Measurements from ENCODE around the gene PURA.

PURA gene

DNA sequence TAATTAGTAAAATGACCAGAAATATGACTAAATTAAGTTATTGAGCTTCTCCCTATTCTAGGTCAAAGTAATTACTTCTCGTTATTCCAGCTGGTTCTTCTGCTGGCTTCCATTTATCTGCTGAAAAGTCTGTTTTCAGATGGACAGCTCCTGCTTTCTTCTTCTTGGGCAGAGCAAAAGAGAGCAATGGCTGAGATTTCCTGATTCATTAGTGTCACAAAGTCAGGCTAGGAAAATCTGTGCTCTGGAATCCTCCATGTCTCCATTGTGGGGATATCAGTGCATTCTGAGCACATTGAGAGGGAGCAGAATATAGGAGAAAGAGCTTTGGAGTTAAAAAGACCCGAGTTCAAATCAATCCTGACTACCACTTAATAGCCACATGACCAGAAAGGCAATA lies 37.1 kb upstream of the PURA start:
- H3K9me3 ChIP-seq, result no peaks in the 10 kb centered on the region
- no peaks in the 10 kb centered on the region for H3K4me1 ChIP-seq (ENCODE audit: control insufficient read depth in 1 of 2, insufficient read depth in 1 of 2, low read depth in 1 of 2, low read length in 1 of 2)
- H3K27me3 ChIP-seq, result peaks cover 91% of the 10 kb centered on the region
- H3K36me3 ChIP-seq, result no peaks in the 10 kb centered on the region
- H3K4me3 ChIP-seq (ENCODE audit: low read depth in 1 of 2, low read length in 1 of 2), result no peak overlapping the region
- no peak overlapping the region for H3K27ac ChIP-seq
- TF ChIP-seq, protein P1, sequence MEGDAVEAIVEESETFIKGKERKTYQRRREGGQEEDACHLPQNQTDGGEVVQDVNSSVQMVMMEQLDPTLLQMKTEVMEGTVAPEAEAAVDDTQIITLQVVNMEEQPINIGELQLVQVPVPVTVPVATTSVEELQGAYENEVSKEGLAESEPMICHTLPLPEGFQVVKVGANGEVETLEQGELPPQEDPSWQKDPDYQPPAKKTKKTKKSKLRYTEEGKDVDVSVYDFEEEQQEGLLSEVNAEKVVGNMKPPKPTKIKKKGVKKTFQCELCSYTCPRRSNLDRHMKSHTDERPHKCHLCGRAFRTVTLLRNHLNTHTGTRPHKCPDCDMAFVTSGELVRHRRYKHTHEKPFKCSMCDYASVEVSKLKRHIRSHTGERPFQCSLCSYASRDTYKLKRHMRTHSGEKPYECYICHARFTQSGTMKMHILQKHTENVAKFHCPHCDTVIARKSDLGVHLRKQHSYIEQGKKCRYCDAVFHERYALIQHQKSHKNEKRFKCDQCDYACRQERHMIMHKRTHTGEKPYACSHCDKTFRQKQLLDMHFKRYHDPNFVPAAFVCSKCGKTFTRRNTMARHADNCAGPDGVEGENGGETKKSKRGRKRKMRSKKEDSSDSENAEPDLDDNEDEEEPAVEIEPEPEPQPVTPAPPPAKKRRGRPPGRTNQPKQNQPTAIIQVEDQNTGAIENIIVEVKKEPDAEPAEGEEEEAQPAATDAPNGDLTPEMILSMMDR (IDR thresholded peaks at IDR 0.05), result no peak

DNA sequence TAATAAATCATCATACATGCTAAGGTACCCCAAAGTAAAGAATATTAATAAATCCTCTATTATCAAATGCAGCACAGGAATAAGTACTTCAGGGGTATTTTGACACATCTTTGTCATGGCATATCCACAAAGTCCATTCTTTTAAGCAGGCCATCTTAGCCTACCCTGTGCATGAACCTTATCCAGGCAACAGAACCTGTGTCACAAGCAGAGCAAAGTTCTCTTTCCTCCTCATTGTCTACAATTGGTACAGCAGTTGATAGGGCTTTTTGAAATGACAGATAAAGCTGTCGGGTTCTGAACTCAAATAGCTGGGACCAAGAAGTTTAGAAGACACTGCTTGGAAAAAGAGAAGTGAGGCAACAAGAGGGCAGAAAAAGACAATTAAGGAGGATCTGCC lies 30.8 kb upstream of the PURA start:
- no peak overlapping the region for H3K27ac ChIP-seq
- no peaks in the 10 kb centered on the region for H3K4me1 ChIP-seq (ENCODE audit: control insufficient read depth in 1 of 2, insufficient read depth in 1 of 2, low read depth in 1 of 2, low read length in 1 of 2)
- no peak overlapping the region for H3K4me3 ChIP-seq (ENCODE audit: low read depth in 1 of 2, low read length in 1 of 2)
- H3K36me3 ChIP-seq, result no peaks in the 10 kb centered on the region
- peaks cover 95% of the 10 kb centered on the region for H3K27me3 ChIP-seq
- H3K9me3 ChIP-seq, result no peaks in the 10 kb centered on the region
- TF ChIP-seq, protein P1 (IDR thresholded peaks at IDR 0.05), result no peak

DNA sequence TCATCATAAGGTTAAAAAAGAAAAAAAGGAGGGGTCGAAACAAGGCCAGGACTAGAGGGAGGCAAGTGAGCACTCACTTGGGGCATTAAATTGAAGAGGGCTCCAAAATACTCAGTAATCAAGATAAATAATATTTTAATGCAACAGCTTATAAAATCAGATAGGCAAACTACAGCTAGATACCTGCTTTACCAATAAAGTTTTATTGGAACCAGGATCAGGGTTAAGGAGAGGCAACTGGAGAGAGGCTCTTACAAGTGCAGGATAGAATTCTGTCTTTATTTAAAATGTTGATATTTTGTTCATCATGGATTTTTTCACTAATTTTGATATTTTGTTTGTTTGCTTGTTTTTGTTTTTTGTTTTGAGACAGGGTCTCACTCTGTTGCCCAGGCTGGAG lies 30.3 kb upstream of the PURA start:
- TF ChIP-seq, protein P1 (IDR thresholded peaks at IDR 0.05), result no peak
- Histone ChIP-seq H3K4me3 (ENCODE audit: low read depth in 1 of 2, low read length in 1 of 2) (no peak overlapping the region), H3K4me1 (ENCODE audit: control insufficient read depth in 1 of 2, insufficient read depth in 1 of 2, low read depth in 1 of 2, low read length in 1 of 2) (no peaks in the 10 kb centered on the region)

DNA sequence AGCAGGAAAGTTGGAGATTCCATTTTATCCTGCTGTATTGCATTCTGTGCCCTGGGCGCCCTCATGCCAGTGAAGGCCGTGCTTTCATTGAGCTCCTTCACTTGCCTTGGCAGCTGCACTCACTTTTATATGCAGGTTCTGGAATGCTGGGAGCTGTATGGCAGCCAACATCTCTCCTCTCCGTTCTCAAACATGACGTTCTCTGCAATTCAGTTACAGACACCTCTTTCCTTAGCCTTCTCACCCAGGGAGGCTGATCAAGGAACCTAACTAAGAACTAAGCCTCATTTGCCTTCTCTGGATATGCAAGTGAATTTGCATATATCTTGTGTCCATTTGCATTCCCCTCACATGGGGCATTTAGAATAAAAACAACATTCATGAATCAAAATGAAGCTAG lies 29.4 kb upstream of the PURA start:
- TF ChIP-seq, protein P1 (IDR thresholded peaks at IDR 0.05), result no peak
- Histone ChIP-seq H3K9me3 (no peaks in the 10 kb centered on the region), H3K36me3 (no peaks in the 10 kb centered on the region), H3K27ac (no peak overlapping the region), H3K4me3 (ENCODE audit: low read depth in 1 of 2, low read length in 1 of 2) (no peak overlapping the region), H3K4me1 (ENCODE audit: control insufficient read depth in 1 of 2, insufficient read depth in 1 of 2, low read depth in 1 of 2, low read length in 1 of 2) (no peaks in the 10 kb centered on the region), H3K27me3 (peaks cover 97% of the 10 kb centered on the region)

More for the DNA sequence above, 30.3 kb upstream of the PURA start:
- no peaks in the 10 kb centered on the region for H3K9me3 ChIP-seq
- no peaks in the 10 kb centered on the region for H3K36me3 ChIP-seq
- H3K27ac ChIP-seq, result no peak overlapping the region
- peaks cover 95% of the 10 kb centered on the region for H3K27me3 ChIP-seq

DNA sequence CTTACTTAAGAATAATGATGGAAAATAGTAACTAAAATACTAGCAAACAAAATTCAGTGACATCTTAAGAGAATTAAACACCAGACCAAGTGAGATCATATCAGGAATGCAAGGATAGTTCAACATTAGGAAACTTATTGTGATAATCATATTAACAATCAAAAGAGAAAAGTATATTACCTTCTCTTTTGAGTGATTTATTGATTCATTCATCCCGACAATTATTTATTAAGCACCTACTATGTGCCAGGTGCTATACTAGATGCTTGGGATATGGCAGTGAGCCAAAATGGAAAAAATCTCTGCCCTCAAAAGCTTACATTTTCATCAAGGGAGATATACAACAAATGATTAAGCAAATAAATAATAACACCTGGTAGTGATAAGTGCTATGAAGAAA lies 23.7 kb upstream of the PURA start:
- peaks cover 66% of the 10 kb centered on the region for H3K27me3 ChIP-seq
- H3K27ac ChIP-seq, result no peak overlapping the region
- no peak overlapping the region for H3K4me3 ChIP-seq (ENCODE audit: low read depth in 1 of 2, low read length in 1 of 2)
- TF ChIP-seq, protein P1 (IDR thresholded peaks at IDR 0.05), result no peak
- H3K9me3 ChIP-seq, result peaks cover 5% of the 10 kb centered on the region
- H3K4me1 ChIP-seq (ENCODE audit: control insufficient read depth in 1 of 2, insufficient read depth in 1 of 2, low read depth in 1 of 2, low read length in 1 of 2), result no peaks in the 10 kb centered on the region
- H3K36me3 ChIP-seq, result no peaks in the 10 kb centered on the region

DNA sequence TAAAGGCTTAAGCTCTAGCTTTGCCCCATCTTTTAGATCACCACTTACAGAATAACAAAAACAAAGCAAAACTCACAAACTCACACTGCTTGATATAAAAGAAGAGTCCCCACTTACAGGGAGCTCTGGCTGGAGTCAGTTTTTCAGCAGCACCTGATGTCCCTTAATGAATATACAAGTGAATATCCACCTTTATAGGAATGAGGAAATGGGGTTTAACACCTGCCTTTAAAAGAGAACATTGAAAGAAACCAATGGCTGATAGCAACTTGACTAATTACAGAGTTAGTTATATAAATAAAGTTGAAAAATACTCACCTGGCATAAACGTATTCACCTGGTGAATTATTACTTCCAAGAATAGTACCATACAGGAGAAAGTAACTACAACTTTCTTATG lies 20.7 kb upstream of the PURA start:
- no peaks in the 10 kb centered on the region for H3K36me3 ChIP-seq

More for the DNA sequence above, 20.7 kb upstream of the PURA start:
- Histone ChIP-seq H3K4me3 (ENCODE audit: low read depth in 1 of 2, low read length in 1 of 2) (no peak overlapping the region), H3K27me3 (peaks cover 42% of the 10 kb centered on the region), H3K27ac (no peak overlapping the region), H3K9me3 (peaks cover 5% of the 10 kb centered on the region), H3K4me1 (ENCODE audit: control insufficient read depth in 1 of 2, insufficient read depth in 1 of 2, low read depth in 1 of 2, low read length in 1 of 2) (no peaks in the 10 kb centered on the region)
- TF ChIP-seq, protein P1 (IDR thresholded peaks at IDR 0.05), result no peak
